SH-SY5Y (cell line): ENCODE results near the gene JAKMIP3.

ENCODE experiments used
- GATA2 ChIP-seq: IDR thresholded peaks from 2 replicates; pipeline ENCODE4 v1.6.1; 2011; ENCODE audit warnings: mild to moderate bottlenecking, low read depth, low read length
- GATA3 ChIP-seq: IDR thresholded peaks from 2 replicates; pipeline ENCODE4 v1.6.1; 2011; ENCODE audit warnings: low read depth, mild to moderate bottlenecking, low read length, moderate library complexity

DNA sequence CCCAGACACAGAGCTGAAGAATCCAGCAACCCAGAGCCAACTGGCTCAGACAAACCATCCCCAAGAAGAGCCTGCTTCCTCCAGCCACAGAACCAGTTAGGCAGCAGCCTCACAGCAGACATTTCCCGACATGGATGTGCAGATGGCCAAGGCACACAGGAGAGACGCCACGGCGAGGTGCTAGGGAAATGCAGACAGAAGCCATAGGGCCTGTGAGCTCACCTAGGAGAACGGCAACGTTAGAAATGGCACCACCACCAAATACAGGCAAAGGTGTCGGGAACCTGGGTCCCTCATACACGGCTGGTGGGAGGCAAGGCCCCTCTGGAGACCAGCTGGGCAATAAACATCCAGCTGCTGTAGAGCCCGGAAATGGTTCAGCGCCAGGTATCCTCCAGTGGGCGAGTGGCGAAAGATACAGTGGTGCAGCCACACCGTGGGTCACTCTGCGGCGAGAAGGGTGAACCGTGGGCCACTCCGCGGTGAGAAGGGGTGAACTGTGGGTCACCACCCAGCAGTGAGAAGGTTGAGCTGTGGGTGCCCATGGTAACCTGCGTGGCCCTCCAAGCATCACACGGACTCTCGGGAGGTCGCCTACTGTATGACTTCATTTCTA is 31.2 kb downstream of the JAKMIP3 start:
- TF ChIP-seq GATA2 (no peak), GATA3 (no peak)
